ENCODE results near the gene FGD1.

FGD1 gene

DNA sequence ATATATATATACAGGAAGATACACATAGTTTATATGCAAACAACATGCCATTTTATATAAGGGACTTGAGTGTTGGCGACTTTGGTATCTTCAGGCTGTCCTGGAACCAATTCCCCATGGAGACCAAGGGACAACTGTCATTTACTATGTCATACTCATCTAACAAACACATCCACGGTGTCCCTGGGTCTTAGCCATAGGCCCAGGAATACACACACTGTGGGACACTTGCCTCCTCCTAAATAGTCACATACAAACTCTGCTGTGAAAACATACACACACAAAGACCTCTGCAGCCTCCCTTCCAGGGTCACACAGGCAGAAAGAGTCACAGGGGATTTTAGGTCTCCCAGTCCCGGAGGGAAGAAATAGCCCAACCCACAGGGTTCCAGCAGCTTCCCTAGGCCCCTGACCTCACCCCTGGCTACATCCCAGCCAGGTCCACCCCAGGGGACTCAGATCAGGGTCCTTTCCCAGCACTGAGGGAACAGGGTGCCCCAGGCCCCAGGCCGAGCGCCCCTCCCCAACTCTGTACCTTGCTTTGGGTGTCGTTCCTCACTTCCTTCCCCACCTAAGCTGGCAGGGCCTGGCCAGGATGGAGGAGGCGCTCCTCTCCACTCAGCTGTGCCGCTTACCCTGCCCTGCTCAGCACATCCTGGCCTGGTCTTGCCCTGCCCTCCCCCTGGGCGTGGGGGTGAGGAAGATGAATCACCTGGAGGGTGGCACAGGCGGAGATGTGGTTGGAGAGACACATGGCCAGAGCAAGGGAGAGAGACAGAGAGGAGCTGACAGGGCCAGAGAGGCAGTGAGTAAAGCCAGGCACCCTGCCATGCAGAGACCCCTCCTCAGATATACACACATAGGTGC lies 21.8 kb downstream of the FGD1 start:
- DNase-seq: no peak

DNA sequence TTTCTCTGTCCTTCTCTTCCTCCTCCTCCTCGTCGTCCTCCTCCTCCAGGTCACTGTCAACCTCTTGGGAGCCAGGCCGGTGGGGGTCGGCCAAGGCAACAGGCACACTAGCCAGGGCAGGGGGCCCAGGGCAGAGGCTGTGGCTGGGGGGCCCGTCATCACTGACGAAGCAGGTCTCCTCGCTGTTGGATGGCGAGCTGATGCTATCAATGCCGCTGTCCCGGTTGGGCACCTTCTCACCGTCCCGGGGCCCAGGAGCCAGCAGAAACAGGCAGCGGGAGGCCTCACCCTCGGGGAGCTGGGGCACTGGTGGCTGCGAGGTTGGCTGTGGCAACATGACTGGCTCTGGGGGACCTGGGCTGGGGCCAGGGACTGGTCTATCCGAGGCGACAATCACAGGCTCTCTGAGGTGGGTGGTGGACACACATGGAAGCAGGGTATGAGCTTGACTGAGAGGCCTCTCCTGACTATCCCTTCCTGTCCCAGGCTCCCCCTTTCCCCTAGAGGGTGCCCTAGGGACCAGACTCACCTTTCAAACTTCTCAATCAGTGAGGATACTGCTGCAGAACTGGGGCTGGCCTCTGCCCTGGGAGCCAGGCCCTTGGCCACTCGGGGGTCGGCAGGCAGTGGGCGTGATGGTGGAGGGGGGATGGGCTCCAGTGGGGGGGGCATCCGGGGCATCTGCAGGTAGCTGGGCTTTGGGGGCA lies 25.8 kb downstream of the FGD1 start:
- DNase-seq: no peak

DNA sequence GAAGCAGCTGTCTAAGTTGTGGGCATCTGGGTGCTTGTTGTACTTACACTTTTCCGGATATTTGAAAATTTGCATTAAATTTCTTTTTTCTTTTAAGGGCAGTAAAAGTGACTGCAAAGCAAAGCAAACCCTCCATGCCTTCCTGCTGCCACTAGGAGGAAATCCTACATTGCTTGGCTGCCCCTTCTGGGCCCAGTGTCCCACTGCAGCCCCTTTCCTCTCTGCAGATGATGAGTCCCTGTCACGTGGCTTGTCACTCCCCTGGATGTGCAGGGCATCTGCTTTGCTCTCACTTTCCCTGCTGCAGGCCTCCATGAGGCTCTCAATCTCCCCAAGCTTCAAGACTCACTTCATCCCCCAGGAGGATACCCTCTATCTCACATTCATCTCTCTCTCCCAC lies 43.1 kb downstream of the FGD1 start:
- DNase-seq: no peak

DNA sequence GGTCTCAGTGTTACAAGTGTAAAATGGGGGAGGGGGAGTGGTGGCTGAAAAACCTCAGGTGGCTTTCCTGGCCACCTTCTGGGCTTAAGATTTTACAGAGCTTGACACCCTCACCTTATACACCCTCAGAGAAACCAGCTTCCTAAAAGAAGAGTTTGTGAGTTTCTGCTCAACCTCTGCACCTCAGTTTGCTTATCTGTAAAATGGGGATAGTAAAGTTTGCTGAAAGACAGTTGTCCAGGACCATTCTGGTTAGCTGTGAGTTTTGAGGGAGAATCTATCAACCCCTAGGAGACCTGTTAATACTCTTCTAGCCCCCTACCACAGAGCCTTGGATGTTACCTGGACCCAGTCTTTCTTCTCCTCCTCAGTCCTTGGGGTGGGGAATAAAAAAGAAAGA lies 46.1 kb downstream of the FGD1 start:
- no peak for DNase-seq

DNA sequence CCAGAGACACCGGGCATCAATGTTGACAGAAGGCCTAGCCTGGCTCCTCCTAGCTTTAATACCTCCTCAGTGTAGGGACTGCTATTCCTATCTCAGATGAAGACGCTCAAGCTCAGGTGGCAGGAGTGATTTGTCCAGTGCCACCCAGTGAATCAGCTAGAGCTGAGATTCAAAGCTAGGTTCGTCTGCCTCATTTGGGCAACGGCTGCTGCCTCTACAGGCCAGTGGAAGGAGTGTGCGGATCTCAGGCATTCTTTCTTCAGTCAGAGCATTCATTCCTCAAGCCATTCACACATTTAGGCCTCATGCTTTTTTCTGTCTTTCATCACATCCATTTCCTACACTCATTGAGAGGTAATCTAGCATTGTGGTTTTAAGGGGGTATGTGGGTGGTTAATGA lies 48.6 kb downstream of the FGD1 start:
- no peak for DNase-seq

DNA sequence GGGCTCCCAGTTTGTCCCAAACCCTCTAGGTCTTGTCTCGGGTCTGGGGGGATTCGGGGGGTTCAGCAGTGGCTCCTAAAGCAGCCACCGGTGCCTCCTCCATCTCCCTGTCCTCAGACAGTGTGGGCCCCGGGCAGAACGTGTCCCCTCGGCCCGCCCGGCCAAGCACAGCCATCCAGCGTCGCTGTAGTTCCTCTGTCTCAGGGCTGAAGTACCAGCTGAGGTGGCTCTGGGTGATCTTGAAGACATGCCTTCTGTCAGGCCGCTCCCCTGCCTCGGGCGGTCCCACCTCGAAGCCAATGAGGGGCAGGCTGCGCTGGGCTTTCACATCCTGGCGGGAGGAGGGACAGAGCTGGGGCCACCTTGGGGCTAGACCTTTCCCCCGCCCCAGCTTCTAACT lies 50.0 kb downstream of the FGD1 start:
- no peak for DNase-seq

DNA sequence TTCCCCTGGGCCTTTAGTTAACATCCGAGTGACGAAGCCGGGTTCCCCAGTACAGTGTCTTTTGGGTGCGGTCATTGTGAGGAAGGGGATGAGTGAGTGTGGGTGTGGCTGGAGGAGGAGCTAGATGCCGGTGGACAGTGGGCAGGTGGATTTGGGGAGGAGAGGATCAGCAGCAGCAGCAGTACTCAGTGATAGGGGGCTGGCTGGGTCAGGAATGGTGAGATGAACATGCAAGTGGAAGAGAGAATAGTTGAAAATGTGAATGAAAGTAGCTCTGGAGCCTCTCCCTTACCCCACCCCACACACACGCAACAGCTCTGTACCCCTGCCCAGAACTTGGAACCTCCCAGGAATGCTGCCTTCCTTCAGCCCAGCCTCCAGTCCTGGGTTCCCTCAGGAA lies 51.3 kb downstream of the FGD1 start:
- no peak for DNase-seq

DNA sequence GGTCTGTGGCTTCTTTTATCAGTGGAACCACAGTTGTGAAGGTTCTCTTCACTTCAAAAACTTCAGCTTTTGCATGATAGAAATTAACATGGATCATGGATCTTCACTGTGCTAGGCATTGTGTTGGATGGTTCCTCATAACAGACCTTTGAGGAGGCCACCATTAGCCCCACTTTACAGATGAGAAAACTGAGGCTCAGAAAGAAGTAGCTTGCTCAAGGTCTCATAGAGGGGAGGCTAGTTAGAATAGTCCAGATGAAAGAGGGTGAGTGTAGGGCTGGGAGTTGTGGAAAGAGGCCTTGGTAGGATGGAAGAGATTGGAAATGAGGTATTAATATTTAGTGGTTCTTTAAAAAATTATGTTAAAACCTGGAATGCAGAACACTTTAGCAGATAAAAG lies 53.2 kb downstream of the FGD1 start:
- DNase-seq: no peak

DNA sequence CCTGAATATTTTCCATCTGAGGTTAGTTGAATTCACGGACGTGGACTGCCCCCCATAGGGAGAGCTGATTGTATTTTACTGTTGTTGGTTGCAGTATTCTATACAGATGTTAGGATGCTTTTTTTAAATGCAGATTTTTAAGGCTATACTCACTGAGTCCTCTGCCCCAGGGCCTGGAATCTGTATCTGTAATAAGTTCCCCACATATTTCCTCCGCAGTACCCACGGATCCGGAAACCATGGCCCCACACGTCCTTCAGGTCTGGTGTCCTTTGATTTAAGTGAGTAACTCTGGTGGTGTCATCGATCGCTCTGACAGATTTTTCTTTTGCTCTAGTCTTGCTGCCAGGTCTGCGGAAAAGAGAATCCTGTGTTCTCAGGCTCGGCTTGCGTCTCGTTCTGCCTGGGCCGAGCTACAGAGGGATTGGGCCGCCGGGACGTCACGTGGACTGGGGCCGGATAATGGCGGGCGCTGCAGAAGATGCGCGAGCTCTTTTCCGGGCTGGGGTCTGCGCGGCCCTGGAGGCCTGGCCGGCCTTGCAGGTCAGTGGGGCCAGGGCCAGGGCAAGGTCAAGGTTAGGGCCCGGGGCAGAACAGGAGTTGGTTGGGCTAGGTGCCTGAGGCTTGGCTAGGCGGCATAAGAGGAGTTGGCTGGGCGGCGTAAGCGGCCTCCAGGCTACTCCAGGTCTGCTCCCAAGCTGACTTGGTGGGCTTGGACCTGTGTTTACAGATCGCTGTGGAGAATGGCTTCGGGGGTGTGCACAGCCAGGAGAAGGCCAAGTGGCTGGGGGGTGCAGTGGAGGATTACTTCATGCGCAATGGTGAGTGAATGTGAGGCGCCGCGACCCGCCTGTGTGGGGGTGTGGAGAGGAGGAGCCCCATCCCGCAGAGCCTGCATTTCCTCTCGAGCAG lies 55.8 kb downstream of the FGD1 start, which contains the start of gene TSR2:
TSR2 (plus strand) TSS at position 445 of the 912 bp plus-strand sequence; CDS start at position 463, 18 bp downstream.
- peak in 55 of 56 donors; percentile 6 to 86 (median 61) for DNase-seq

DNA sequence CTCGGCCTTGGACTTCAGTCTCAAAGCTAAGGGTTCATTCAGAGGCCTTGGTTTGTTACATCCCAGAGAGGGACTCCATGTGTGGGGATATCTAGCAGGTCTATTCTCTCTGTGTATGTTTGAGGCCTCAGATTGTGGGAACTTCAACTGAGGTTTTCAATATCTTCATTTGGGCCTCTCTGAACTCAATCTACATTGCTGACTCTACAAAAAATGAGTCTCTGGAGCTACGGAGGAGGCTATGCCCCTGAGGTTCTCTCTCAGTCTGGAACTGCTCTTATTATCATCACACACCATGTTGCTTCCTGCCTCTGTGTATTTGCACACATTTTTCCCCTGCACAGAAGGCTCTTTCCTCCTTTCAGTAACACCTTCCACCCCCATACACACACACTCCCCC lies 60.9 kb downstream of the FGD1 start:
- DNase-seq: no peak

DNA sequence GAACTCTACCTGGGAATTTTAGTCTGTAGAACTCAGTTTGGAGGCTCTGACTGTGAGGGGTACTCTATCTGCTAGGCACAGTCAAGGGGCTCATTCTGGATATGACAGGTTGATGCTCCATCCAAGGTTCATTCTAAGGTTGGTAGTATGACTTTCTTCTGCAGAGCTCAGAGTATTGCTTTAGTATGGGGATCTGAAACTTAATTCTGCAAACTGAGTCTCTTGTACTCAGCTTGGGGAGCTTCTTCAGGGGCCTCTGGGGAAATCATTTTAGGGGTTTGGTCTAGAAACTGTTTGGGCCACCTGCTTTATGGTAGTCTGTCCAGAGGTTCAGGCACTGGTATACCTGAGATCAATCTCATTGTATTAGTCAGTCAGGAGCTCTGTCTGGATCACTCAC lies 65.5 kb downstream of the FGD1 start:
- no peak for DNase-seq

DNA sequence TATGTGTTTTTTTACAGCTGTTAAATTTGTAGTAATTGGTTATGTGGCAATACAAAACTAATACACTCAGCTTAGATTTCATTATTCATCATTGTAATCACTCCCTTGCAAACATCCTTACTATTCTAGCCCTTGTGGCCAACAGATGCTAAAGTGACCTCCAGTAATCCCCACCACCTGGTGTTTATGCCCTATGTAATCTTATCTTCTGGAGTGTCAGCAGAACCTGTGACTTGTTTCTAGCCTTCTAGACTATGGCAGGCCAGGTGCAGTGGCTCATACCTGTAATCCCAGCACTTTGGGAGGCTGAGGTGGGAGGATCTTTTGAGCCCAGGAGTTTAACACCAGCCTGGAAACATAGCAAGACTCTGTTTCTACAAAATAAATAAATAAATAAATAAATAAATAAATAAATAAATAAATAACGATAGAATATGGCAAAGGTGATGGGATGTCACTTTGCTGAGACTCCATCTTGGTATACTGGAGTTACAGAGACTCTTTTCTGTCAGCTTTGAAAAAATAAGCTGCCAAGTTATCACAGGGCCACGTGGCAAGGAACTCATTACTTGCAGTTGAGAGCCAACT lies 68.1 kb downstream of the FGD1 start:
- no peak for DNase-seq

DNA sequence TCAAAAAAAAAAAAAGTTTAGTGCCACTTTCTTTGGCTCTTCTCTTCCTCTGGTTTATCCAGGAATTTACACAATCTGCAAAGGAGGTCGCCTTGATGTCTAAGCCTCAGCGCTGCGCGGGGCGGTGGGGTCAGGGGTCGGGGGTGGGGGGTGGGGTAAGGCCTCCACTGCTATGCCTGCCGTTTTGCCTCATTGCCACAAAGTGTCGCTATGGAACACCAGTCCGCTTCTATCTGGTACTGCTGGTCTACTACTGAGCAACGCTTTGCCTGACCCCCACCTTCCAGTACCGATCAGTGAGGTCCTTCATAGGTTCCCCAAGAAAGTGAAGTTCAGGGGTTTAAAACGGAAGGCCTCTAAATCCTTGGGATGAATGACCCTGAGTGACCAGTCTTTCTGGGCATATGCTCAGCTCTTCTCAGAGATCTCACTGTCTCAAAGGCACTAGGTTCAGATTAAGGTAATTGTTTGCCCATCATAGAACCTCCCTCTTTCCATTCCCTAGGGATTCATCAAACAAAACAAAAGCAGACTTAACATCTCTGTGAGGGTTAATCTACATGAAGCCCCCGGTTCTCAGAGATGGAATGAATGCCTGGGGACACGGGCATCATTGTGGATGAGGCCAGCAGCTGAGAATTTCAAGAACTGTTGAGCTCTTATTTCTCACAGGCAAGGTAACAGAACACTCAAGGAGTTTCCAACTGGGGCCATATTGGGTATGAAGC lies 72.7 kb downstream of the FGD1 start:
- DNase-seq: no peak

DNA sequence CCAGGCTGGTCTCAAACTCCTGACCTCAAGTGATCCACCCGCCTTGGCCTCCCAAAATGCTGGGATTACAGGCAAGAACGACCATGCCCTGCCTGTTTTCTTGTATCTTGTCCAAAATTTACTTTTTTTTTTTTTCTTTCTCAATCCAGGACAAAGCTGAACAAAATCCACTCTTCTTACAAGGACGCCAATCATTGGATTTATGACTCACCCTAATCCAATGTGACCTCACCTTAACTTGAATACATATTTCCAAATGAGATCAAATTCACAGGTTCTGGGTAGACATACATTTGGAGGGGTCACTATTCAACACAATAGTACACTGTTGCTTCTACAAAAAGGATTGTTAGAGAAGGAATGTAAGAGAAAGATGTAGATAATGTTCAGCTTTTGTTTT lies 73.9 kb downstream of the FGD1 start:
- no peak for DNase-seq

DNA sequence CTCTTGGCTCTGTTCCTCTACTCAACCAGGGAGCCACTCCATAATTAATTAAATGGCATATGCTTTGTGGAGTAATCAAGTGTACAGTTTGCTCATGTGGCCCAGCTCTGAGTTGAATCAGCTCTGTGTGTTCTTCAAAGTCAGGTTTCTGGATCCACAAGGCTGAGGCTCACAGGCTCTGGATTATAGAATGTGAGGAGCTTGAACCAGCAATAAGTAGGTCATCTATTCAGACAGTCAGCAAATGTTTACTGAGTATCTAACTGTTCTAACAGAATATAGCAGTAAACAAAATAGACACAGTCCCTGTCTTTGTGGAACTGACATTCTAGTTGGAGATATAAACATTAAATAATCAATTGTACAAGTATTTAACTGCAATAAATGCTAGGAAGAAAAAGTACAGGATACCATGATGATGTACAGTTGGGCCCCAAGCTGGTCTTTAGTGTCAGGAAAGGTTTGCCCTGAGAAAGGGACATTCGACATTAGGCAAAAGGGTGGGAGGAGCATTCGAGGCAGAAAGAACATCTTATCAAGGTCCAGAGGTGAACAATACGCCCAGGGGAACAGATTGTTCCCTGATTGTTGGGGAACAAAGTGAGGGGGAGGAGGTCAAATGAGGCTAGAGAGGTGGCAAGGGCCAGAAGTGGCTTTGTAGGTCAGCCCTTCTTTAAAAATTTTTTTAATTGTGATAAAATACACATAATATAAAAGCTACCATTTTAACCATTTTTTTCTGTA lies 76.3 kb downstream of the FGD1 start:
- no peak for DNase-seq

DNA sequence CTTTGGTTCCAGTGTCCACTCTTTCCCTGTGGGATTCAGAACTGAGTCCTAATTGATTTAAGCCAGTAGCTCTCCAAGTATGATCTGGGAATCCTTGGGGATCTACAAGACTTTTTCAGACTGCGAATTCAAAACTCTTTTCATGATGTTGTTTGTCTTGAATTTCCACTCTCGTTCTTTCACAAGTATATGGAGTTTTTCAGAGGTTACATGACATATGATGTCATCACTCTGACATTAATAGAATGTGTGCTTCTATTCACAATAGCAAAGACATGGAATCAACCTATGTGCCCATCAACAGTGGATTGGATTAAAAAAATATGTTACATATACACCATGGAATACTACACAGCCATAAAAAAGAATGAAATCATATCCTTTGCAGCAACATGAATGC lies 79.1 kb downstream of the FGD1 start:
- DNase-seq: no peak

DNA sequence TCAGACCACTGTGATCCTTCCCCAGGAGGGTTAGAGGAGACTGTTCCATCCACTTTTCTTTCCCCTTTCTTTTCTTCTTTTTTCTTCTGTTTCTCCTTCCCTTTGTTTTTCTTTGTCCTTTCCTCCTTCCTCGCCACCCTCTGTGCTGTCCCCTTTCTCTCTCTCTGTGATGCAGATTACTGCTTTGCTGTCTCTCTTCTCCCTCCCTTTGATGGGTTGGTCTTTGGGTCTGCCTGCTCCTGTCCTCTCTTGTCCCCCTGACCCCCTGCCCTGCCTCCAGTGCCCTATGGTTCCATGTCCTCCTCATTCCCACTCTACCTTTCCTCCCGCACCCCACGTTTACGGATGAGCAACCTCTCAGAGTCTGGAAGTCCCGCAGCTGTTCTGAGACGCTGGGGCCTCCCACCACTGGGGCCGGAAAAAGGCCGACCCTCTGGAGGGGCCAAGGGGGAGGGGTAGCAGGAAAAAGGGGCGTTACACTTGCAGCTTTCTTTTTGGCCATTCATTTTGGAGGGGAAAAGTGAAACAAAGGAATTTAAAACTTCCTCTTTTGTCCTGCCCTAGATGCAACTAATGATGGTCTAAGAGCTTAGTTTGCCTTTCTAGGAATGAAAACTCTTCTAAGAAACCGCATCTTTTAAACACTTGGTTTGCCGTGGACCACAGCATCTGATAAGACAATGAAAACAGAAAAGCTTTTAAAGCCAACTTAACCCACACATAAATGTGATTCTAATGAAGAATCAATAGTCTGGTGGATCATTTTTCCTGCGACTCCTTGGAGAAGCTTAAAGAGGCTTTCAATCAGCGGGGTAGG lies 80.3 kb downstream of the FGD1 start:
- no peak for DNase-seq

DNA sequence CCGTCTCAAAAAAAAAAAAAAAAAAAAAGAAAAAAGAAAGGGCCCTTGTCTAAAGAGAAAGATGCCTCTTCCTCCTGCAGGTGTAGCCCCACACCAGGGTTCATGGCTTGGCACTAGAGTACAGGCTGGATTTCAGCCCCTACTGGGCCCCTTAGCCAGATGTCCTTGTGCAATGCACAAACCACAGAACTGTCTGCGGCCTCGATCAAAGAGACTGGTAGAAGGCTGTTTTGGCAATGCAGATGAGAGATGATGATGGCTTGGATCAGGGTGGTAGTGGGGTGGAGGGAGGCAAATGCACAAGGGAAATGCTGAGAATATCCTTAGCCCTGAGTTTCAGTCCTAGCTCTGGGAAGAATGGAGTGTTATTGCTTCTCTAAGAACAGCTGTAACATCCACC lies 82.3 kb downstream of the FGD1 start:
- DNase-seq: no peak

DNA sequence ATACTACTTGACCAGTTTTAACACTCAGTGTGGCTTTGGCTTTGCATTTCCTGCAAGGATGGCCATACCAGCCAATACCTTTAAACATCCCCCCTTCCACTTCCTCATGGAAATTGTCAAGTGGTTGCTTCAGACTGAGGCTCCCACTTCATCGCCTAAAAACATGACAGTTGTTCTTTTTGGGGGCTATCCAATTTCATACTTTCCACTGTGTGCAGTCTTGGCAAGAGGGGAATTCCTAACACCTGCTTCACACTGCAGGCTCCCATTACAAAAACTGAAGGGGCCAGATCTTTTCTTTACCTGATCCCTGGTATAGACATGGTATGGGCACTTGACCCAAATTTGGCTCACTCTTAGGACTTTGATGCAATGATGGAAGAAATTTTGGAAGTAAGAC lies 84.3 kb downstream of the FGD1 start:
- DNase-seq: no peak
